ENCODE data around the gene SULT1B1. TPM values are rescaled to one million over a fixed set of nuclear protein-coding genes. Genes with fewer than 3 reads are reported as not detected.
A peak's percentile ranks its signal among the peaks of the same experiment; 100 is the strongest.
"Not testable (repeated sequence)": the region's sequence is repeated elsewhere in the genome, so short reads cannot be mapped to it uniquely, and the experiment has no call there.

Gene SULT1B1
- total and polyA plus RNA-seq, 4 donors: 1.2 to 3.6 (median 1.7) TPM

GRCh38 chr4:69780141-69780540 is 19.7 kb upstream of the SULT1B1 start:
- no CpG with 5 or more reads among the region's 1 CpG for WGBS (ENCODE audit: insufficient coverage)
- Histone ChIP-seq H3K36me3 (ENCODE audit: control insufficient read depth, insufficient read depth, low read length) (no peaks in the 10 kb centered on the region), H3K27ac (ENCODE audit: low read depth, low read length) (no peak overlapping the region), H3K9me3 (ENCODE audit: control insufficient read depth, insufficient read depth, low read length) (peaks cover 2% of the 10 kb centered on the region), H3K4me1 (ENCODE audit: control insufficient read depth, insufficient read depth, low read length) (no peaks in the 10 kb centered on the region), H3K27me3 (ENCODE audit: control insufficient read depth, insufficient read depth, low read length) (no peaks in the 10 kb centered on the region), H3K4me3 (ENCODE audit: low read depth, low read length) (no peak overlapping the region)
- DNase-seq (ENCODE audit: low read depth in 4 of 6, low spot score in 6 of 6): no peak

GRCh38 chr4:69776696-69777095 is 16.3 kb upstream of the SULT1B1 start:
- DNase-seq (ENCODE audit: low read depth in 4 of 6, low spot score in 6 of 6): no peak
- no peaks in the 10 kb centered on the region for H3K27me3 ChIP-seq (ENCODE audit: control insufficient read depth, insufficient read depth, low read length)
- H3K4me3 ChIP-seq (ENCODE audit: low read depth, low read length): no peak overlapping the region
- no peaks in the 10 kb centered on the region for H3K36me3 ChIP-seq (ENCODE audit: control insufficient read depth, insufficient read depth, low read length)
- no CpG with 5 or more reads among the region's 3 CpGs for WGBS (ENCODE audit: insufficient coverage)
- H3K27ac ChIP-seq (ENCODE audit: low read depth, low read length): no peak overlapping the region
- H3K9me3 ChIP-seq (ENCODE audit: control insufficient read depth, insufficient read depth, low read length): no peaks in the 10 kb centered on the region
- no peaks in the 10 kb centered on the region for H3K4me1 ChIP-seq (ENCODE audit: control insufficient read depth, insufficient read depth, low read length)

- Histone ChIP-seq H3K27me3 (ENCODE audit: control insufficient read depth, insufficient read depth, low read length) (no peaks in the 10 kb centered on the region), H3K27ac (ENCODE audit: low read depth, low read length) (no peak overlapping the region), H3K9me3 (ENCODE audit: control insufficient read depth, insufficient read depth, low read length) (no peaks in the 10 kb centered on the region), H3K4me1 (ENCODE audit: control insufficient read depth, insufficient read depth, low read length) (no peaks in the 10 kb centered on the region), H3K4me3 (ENCODE audit: low read depth, low read length) (no peak overlapping the region), H3K36me3 (ENCODE audit: control insufficient read depth, insufficient read depth, low read length) (no peaks in the 10 kb centered on the region)
- no CpG with 5 or more reads among the region's 2 CpGs for WGBS (ENCODE audit: insufficient coverage)
- DNase-seq (ENCODE audit: low read depth in 4 of 6, low spot score in 6 of 6): no peak
These were observed 15.0 kb upstream of the SULT1B1 start for GRCh38 chr4:69775321-69775867.

GRCh38 chr4:69773484-69773883 is 13.1 kb upstream of the SULT1B1 start:
- Histone ChIP-seq H3K36me3 (ENCODE audit: control insufficient read depth, insufficient read depth, low read length) (no peaks in the 10 kb centered on the region), H3K9me3 (ENCODE audit: control insufficient read depth, insufficient read depth, low read length) (no peaks in the 10 kb centered on the region), H3K4me3 (ENCODE audit: low read depth, low read length) (no peak overlapping the region), H3K4me1 (ENCODE audit: control insufficient read depth, insufficient read depth, low read length) (no peaks in the 10 kb centered on the region), H3K27ac (ENCODE audit: low read depth, low read length) (no peak overlapping the region), H3K27me3 (ENCODE audit: control insufficient read depth, insufficient read depth, low read length) (no peaks in the 10 kb centered on the region)
- 94% methylated on average over 3 of the region's 3 CpGs for WGBS (ENCODE audit: insufficient coverage)
- no peak for DNase-seq (ENCODE audit: low read depth in 4 of 6, low spot score in 6 of 6)

DNA sequence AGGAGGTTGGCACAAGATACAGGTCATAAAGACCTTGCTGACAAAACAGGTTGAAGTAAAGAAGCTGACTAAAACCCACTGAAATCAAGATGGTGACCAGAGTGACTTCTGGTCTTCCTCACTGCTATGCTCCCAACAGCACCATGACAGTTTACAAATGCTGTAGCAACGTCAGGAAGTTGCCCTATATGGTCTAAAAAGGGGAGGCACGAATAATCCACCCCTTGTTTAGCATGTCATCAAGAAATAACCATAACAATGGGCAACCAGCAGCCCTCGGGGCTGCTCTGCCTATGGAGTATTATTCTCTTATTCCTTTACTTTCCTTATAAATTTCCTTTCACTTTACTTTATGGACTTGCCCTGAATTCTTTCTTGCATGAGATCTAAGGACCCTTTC is 8.1 kb upstream of the SULT1B1 start:
- not testable (repeated sequence) for DNase-seq (ENCODE audit: low read depth in 4 of 6, low spot score in 6 of 6); H3K9me3 ChIP-seq (ENCODE audit: control insufficient read depth, insufficient read depth, low read length); H3K27me3 ChIP-seq (ENCODE audit: control insufficient read depth, insufficient read depth, low read length); H3K4me1 ChIP-seq (ENCODE audit: control insufficient read depth, insufficient read depth, low read length); H3K36me3 ChIP-seq (ENCODE audit: control insufficient read depth, insufficient read depth, low read length); H3K27ac ChIP-seq (ENCODE audit: low read depth, low read length); H3K4me3 ChIP-seq (ENCODE audit: low read depth, low read length)
- 20% methylated on average over 3 of the region's 3 CpGs for WGBS (ENCODE audit: insufficient coverage)

- WGBS (ENCODE audit: insufficient coverage): no CpG with 5 or more reads among the region's 1 CpG
- Histone ChIP-seq H3K9me3 (ENCODE audit: control insufficient read depth, insufficient read depth, low read length) (no peaks in the 10 kb centered on the region), H3K36me3 (ENCODE audit: control insufficient read depth, insufficient read depth, low read length) (no peaks in the 10 kb centered on the region), H3K4me1 (ENCODE audit: control insufficient read depth, insufficient read depth, low read length) (no peaks in the 10 kb centered on the region), H3K27me3 (ENCODE audit: control insufficient read depth, insufficient read depth, low read length) (no peaks in the 10 kb centered on the region), H3K27ac (ENCODE audit: low read depth, low read length) (no peak overlapping the region), H3K4me3 (ENCODE audit: low read depth, low read length) (no peak overlapping the region)
- no peak for DNase-seq (ENCODE audit: low read depth in 4 of 6, low spot score in 6 of 6)
These were observed 5.3 kb upstream of the SULT1B1 start for GRCh38 chr4:69765751-69766150.

DNA sequence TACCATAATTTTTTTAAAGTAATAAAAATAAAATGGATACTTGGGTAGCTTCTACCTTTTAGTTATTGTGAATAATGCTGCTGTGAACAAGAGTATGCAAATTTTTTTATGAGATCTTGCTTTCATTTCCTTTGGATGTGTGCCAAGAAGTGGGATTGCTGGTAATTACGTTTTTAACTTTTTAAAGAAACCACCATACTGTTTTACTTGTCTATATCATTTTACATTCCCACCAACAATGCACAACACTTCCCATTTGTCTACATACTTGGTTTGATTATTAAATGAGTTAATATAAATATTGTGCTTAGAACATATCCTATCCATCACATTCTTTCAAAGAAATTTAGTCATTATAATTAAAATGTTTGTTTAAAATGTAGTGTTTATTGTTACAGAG is 3.9 kb upstream of the SULT1B1 start:
- Histone ChIP-seq H3K27me3 (ENCODE audit: control insufficient read depth, insufficient read depth, low read length) (no peaks in the 10 kb centered on the region), H3K4me1 (ENCODE audit: control insufficient read depth, insufficient read depth, low read length) (no peaks in the 10 kb centered on the region), H3K9me3 (ENCODE audit: control insufficient read depth, insufficient read depth, low read length) (no peaks in the 10 kb centered on the region), H3K36me3 (ENCODE audit: control insufficient read depth, insufficient read depth, low read length) (no peaks in the 10 kb centered on the region), H3K4me3 (ENCODE audit: low read depth, low read length) (no peak overlapping the region), H3K27ac (ENCODE audit: low read depth, low read length) (no peak overlapping the region)
- WGBS (ENCODE audit: insufficient coverage): no CpG with 5 or more reads among the region's 1 CpG
- peak in 1 of 6 donors; percentile 14 for DNase-seq (ENCODE audit: low read depth in 4 of 6, low spot score in 6 of 6)

- Histone ChIP-seq H3K4me3 (ENCODE audit: low read depth, low read length) (no peak overlapping the region), H3K4me1 (ENCODE audit: control insufficient read depth, insufficient read depth, low read length) (no peaks in the 10 kb centered on the region), H3K27ac (ENCODE audit: low read depth, low read length) (no peak overlapping the region), H3K36me3 (ENCODE audit: control insufficient read depth, insufficient read depth, low read length) (no peaks in the 10 kb centered on the region), H3K9me3 (ENCODE audit: control insufficient read depth, insufficient read depth, low read length) (no peaks in the 10 kb centered on the region), H3K27me3 (ENCODE audit: control insufficient read depth, insufficient read depth, low read length) (no peaks in the 10 kb centered on the region)
- no peak for DNase-seq (ENCODE audit: low read depth in 4 of 6, low spot score in 6 of 6)
- 40% methylated on average over 1 of the region's 3 CpGs for WGBS (ENCODE audit: insufficient coverage)
These were observed 2.8 kb upstream of the SULT1B1 start for GRCh38 chr4:69763233-69763632.

GRCh38 chr4:69759189-69759604 is 1.2 kb downstream of the SULT1B1 start:
- no peaks in the 10 kb centered on the region for H3K36me3 ChIP-seq (ENCODE audit: control insufficient read depth, insufficient read depth, low read length)
- no peaks in the 10 kb centered on the region for H3K4me1 ChIP-seq (ENCODE audit: control insufficient read depth, insufficient read depth, low read length)
- H3K27me3 ChIP-seq (ENCODE audit: control insufficient read depth, insufficient read depth, low read length): no peaks in the 10 kb centered on the region
- H3K27ac ChIP-seq (ENCODE audit: low read depth, low read length): no peak overlapping the region
- WGBS (ENCODE audit: insufficient coverage): 90% methylated on average over 3 of the region's 6 CpGs
- no peak for DNase-seq (ENCODE audit: low read depth in 4 of 6, low spot score in 6 of 6)
- no peak overlapping the region for H3K4me3 ChIP-seq (ENCODE audit: low read depth, low read length)
- H3K9me3 ChIP-seq (ENCODE audit: control insufficient read depth, insufficient read depth, low read length): no peaks in the 10 kb centered on the region

DNA sequence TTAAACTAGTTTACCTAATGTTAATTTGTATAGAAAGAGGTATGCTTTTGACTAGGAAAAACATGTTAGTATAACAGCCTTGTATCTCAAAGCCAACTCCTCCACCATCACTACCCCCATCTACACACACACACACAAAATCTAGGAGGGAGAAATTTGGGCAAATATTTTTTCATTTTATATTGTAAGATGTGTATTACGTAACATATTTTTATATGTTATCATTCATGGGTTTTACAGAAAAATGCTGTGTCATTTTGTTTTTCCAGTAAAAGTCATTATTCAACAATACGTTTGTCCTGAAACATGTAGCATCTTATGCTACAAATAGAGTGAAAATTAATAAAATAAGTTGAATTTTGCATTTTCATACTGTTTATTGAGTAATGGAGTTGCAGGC is 3.0 kb downstream of the SULT1B1 start:
- WGBS (ENCODE audit: insufficient coverage): no CpG with 5 or more reads among the region's 2 CpGs
- Histone ChIP-seq H3K27ac (ENCODE audit: low read depth, low read length) (no peak overlapping the region), H3K4me3 (ENCODE audit: low read depth, low read length) (no peak overlapping the region), H3K27me3 (ENCODE audit: control insufficient read depth, insufficient read depth, low read length) (no peaks in the 10 kb centered on the region), H3K4me1 (ENCODE audit: control insufficient read depth, insufficient read depth, low read length) (no peaks in the 10 kb centered on the region), H3K9me3 (ENCODE audit: control insufficient read depth, insufficient read depth, low read length) (no peaks in the 10 kb centered on the region), H3K36me3 (ENCODE audit: control insufficient read depth, insufficient read depth, low read length) (no peaks in the 10 kb centered on the region)
- DNase-seq (ENCODE audit: low read depth in 4 of 6, low spot score in 6 of 6): no peak

All from spinal cord (tissue), 10 donors.